GM12878 (cell line): ENCODE measurements around the gene ARHGAP15.

Experiments
- BCL11A ChIP-seq: IDR thresholded peaks from 2 replicates; pipeline ENCODE4 v1.6.1; 2011; ENCODE audit warnings: low read depth, low read length
- CTCF ChIP-seq, 3 experiments: IDR thresholded peaks in 2 of 3; conservative IDR thresholded peaks in 1 of 3; 2 replicates each; pipeline ENCODE4 v1.5.1; 2011; ENCODE audit warnings: low read depth in 3 of 3, low read length in 3 of 3, mild to moderate bottlenecking in 3 of 3, control low read depth in 2 of 3, moderate library complexity in 2 of 3, inconsistent platforms in 1 of 3, mixed read lengths in 1 of 3; ENCODE audit not compliant: control insufficient read depth in 2 of 3, insufficient read depth in 1 of 3; ENCODE audit errors: extremely low read depth in 1 of 3
- EZH2 ChIP-seq: IDR thresholded peaks from 2 replicates; pipeline ENCODE4 v1.6.1; 2012; ENCODE audit warnings: low read depth, mild to moderate bottlenecking, control low read depth, inconsistent platforms, low read length, borderline replicate concordance; ENCODE audit not compliant: control insufficient read depth
- JUND ChIP-seq: IDR thresholded peaks from 2 replicates; pipeline ENCODE4 v1.6.1; 2012; ENCODE audit warnings: low read depth, mild to moderate bottlenecking, low read length, improper control_type of control experiment, moderate library complexity
- KDM1A ChIP-seq: fragments of 200-600 bp; sonication (generic); IDR thresholded peaks from 2 replicates; pipeline ENCODE4 v1.6.1; 2016; ENCODE audit warnings: borderline replicate concordance
- POLR2AphosphoS5 ChIP-seq: IDR thresholded peaks from 2 replicates; pipeline ENCODE4 v1.6.1; 2011; ENCODE audit warnings: mild to moderate bottlenecking, low read length, inconsistent platforms
- SIN3A ChIP-seq: IDR thresholded peaks from 2 replicates; pipeline ENCODE4 v1.6.1; 2012; ENCODE audit warnings: low read depth, low read length, improper control_type of control experiment
- TCF7 ChIP-seq: IDR thresholded peaks from 2 replicates; pipeline ENCODE4 v1.6.1; 2014; ENCODE audit warnings: antibody characterized with exemption, borderline replicate concordance
- ZNF274 ChIP-seq: IDR thresholded peaks from one replicate; pipeline ENCODE4 v1.8.0; 2011; ENCODE audit not compliant: insufficient read length, insufficient read depth

- TF ChIP-seq CTCF (IDR thresholded peaks at IDR 0.05 in 2 of 3, conservative IDR thresholded peaks at IDR 0.05 in 1 of 3; ENCODE audit: control insufficient read depth in 2 of 3, extremely low read depth in 1 of 3, insufficient read depth in 1 of 3, low read depth in 3 of 3, low read length in 3 of 3): no peak
- no peak for TF ChIP-seq ZNF274
- no peak for TF ChIP-seq BCL11A
- no peak for TF ChIP-seq JUND
- no peak for TF ChIP-seq TCF7
- TF ChIP-seq EZH2: no peak
- TF ChIP-seq POLR2AphosphoS5: no peak
- no peak for TF ChIP-seq SIN3A
- no peak for TF ChIP-seq KDM1A
Measured at GRCh38 chr2:143635936-143636335, 506.7 kb downstream of the ARHGAP15 start.
